Epithelial cell of proximal tubule (primary cell): ENCODE data around the gene TLL1. TPM values are rescaled to one million over a fixed set of nuclear protein-coding genes. Genes with fewer than 3 reads are reported as not detected.
A peak's percentile ranks its signal among the peaks of the same experiment; 100 is the strongest.

Experiments
- DNase-seq: peaks from one replicate; pipeline ENCODE4 v3.0.0-alpha.2; 2011; ENCODE audit warnings: low read depth
- H3K4me3 ChIP-seq: 2 replicates; pipeline ENCODE4 v1.5.1; 2011; ENCODE audit warnings: low read depth, mild to moderate bottlenecking, low read length
- total RNA-seq: library from RNA; depleted of rRNA; stranded (reverse); fragments of >200 nt; gene quantifications from 2 replicates; pipeline ENCODE4 v1.2.3, GENCODE V29; 2015
- TF ChIP-seq, protein P1 (sequence below): conservative IDR thresholded peaks from 2 replicates; pipeline ENCODE4 v1.5.1; 2012; ENCODE audit warnings: low read depth, mild to moderate bottlenecking, low read length

TLL1 gene
- 2.0 and 2.6 TPM in 2 replicates for total RNA-seq

DNA sequence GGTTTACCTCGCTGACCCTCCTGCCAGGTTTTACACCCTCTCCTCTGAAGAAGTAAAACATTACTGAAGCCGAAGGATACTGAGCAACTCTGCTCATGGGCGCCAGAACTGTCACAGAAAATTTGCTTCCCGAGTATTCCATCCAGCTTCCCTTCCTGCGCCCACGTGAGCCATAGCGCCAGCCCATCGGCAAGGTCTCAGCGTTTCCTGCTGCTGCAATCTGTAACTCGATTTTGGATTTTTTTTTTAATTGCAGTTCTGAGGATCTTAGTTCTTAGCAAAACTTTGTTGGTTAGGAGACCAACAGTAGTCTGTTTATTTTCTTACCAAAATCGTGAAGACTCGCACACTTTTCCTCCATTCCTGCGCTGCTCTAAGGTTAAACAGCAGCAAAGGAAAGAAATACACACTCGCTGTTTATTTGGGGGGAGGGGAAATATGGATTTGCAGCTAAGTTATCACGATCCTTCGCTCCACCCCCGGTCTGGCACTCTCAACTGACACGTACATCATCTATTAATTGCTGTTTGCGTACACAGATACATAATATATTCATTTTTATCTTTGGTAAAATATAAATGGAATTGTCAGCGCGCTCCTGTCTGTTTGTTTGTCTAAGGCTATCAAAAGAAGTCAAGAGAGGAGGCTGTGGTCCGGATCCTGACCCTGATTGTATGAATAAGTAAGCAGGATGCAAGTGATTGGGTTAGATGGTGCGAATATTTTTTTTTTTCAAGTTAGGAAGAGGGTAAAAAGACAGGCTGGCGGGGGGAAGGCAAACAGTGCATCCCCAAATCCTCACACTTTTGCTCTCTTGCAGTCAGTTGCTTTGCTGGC is at the start of gene TLL1:
TLL1 (plus strand) TSS at position 777 of the 837 bp plus-strand sequence. CDS start 668 bp downstream, outside the sequence.
- TF ChIP-seq, protein P1, sequence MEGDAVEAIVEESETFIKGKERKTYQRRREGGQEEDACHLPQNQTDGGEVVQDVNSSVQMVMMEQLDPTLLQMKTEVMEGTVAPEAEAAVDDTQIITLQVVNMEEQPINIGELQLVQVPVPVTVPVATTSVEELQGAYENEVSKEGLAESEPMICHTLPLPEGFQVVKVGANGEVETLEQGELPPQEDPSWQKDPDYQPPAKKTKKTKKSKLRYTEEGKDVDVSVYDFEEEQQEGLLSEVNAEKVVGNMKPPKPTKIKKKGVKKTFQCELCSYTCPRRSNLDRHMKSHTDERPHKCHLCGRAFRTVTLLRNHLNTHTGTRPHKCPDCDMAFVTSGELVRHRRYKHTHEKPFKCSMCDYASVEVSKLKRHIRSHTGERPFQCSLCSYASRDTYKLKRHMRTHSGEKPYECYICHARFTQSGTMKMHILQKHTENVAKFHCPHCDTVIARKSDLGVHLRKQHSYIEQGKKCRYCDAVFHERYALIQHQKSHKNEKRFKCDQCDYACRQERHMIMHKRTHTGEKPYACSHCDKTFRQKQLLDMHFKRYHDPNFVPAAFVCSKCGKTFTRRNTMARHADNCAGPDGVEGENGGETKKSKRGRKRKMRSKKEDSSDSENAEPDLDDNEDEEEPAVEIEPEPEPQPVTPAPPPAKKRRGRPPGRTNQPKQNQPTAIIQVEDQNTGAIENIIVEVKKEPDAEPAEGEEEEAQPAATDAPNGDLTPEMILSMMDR, result no peak
- H3K4me3 ChIP-seq, result peak within 1 kb of the TSS; percentile 72
- no peak for DNase-seq

DNA sequence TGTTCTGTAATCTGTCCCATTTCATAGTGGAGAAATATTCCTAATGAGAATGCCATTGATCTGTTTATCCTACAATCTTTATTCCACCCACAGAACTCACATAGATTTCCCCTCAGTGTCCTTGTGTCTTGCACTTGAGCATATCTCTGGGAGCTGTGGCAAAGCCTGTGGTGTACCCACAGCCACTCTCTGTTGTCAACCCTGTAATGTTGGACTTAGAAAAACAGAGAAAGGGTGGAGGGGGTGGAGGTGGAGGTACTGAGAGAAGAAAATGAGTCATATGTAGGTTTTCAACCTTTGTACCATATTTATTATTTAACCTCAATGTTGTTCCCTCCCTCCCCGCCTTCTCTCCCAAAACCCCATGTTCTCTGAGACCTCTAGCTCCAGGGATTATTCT is 46.9 kb upstream of the TLL1 start:
- H3K4me3 ChIP-seq, result no peak overlapping the region
- no peak for DNase-seq
- TF ChIP-seq, protein P1, result no peak

DNA sequence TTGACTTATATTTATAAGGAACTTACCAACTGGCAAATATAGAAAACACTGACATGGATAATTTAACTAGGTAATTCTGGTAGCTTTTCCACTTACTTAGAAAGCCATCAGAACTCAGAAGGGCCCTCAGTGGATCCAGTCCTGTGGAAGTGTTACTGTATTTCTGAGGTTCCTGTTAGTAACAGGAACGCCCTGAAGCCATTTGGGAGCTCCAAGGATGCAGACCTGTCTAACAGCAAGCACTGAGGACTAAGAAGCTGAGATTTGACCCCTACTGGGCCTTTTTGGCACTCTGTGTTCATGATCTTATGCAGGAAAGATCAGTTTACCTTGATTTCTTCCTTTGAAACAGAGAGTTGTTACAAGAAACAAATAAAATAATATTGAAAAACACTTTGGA is 46.0 kb upstream of the TLL1 start:
- no peak overlapping the region for H3K4me3 ChIP-seq
- DNase-seq, result no peak
- TF ChIP-seq, protein P1, result no peak

DNA sequence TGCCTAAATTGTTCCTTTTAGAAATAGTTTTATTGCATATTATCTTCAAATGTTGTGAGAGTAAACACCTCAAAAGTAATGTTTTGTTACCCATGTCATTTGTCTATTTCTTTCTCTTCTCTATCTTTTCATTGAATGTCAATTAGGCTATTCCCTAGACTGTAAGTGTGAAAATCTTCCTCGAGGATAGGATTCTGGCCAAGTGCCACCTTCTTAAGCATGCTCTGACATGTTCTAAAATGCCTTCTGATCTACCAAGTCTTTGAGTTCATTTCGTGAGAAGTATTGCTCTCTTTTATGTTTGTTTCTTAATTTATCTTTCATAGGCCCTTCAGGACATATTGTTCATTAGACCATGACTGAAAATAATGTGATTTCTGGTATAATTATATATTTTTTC is 44.1 kb upstream of the TLL1 start:
- TF ChIP-seq, protein P1, result no peak
- no peak overlapping the region for H3K4me3 ChIP-seq
- no peak for DNase-seq

DNA sequence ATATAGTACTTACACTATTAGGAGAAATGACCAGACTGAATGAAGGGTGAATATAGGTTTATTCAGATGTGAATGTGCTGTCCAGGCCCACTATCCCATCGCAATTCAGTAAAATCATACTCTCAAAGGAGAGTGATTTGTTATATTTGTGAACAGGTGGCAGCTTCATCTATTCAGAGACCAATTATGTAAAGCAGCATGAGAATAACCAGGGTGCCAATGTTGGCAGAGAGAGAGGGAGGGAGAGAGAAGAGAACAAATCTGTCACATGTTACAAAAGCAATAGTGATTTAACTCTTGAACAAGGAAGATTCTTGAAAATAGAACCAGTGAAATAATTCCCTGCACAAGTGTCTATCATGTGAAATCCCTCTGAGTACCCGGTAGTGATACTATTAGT is 38.9 kb upstream of the TLL1 start:
- no peak for DNase-seq
- TF ChIP-seq, protein P1, result no peak
- no peak overlapping the region for H3K4me3 ChIP-seq

DNA sequence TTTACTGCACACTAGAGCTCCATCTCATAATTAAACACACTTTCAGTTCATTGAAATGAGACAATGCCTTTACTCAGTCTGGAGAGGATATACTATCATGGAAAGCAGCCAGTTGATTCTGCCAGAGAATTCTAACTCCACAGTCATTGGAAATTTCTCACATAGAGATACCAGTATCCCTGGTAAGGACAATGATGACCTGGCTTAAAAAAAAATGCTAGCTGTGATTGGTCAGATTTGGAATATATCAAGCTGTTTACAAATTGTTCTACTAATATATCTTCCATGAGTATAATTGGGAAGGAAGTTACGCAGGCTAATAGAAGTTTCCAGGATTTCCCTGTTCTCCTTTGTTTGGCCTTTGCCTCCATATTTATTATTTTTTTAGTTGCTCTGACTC is 34.5 kb upstream of the TLL1 start:
- no peak for DNase-seq
- TF ChIP-seq, protein P1, result no peak
- no peak overlapping the region for H3K4me3 ChIP-seq

DNA sequence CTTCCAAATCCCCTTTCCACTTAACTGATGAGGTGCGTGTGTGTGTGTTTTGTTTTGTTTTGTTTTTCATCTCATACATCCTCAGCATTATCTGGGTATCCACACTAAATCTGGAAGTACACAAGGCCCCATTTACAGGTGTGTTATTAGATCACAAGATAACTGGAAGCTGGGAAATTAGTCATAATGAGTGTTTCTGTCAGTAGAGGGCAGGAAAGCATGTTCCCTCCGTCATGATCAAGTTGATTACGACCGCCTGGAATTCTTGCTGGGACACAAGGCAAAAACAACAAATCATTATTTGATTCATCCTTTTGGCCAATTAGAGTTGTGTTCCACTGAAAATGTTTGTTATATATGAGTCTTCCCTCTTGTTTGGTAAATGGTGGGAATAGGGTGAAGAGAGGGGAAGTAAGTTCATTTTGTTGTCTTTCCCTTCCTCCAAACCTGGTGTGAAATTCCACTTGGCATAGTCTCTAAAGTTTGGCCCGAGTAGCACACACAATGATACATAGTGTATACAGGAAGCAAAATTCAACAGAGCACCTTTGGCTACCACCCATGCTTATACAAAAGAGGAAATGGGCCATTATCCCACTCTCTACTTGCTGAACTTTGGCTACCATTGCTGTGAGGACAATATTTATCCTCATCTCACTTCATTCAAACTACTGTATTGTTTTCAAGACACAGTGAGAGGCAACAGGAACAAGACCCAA is 33.3 kb upstream of the TLL1 start:
- no peak overlapping the region for H3K4me3 ChIP-seq
- TF ChIP-seq, protein P1, result no peak
- no peak for DNase-seq
